H1 (cell line): Measurements from ENCODE around the gene FRMD4A. TPM values are rescaled to one million over a fixed set of nuclear protein-coding genes. Genes with fewer than 3 reads are reported as not detected.

ENCODE experiments used
- CTCF ChIA-PET: fragments of 300-600 bp; sonication (Branson Sonifier 250); formaldehyde crosslinking; loops from one replicate; lab custom pipeline; 2021; ENCODE audit not compliant: partially characterized antibody; lab: Charles Lee
- POLR2A ChIA-PET: fragments of 300-600 bp; sonication (Branson Sonifier 250); formaldehyde crosslinking; loops from one replicate; lab custom pipeline; 2021; ENCODE audit warnings: inconsistent platforms; ENCODE audit not compliant: partially characterized antibody; lab: Charles Lee
- DNase-seq, 2 experiments: peaks; one replicate each; pipeline versions ENCODE4 v3.0.0 to v3.0.0-alpha.2; 2010 to 2022; ENCODE audit warnings: low spot score in 2 of 2, low read depth in 1 of 2, mixed read lengths in 1 of 2
- FAIRE-seq: peaks from 2 replicates; lab custom pipeline; 2011; peaks lifted over from hg19 to GRCh38; lab: Jason Lieb, UNC
- H2AFZ ChIP-seq: 2 replicates; pipeline ENCODE4 v1.8.1; 2012; ENCODE audit warnings: low read length, inconsistent platforms
- H2AK5ac ChIP-seq: 2 replicates; pipeline ENCODE4 v1.6.1; 2013; ENCODE audit warnings: low read depth, low read length
- H2BK120ac ChIP-seq: replicated peaks from 2 replicates; pipeline ENCODE3; 2013; ENCODE audit warnings: low read depth, low read length, inconsistent platforms
- H2BK12ac ChIP-seq: 2 replicates; pipeline ENCODE4 v1.6.1; 2013; ENCODE audit warnings: low read depth, low read length
- H2BK15ac ChIP-seq: 2 replicates; pipeline ENCODE4 v1.6.1; 2013; ENCODE audit warnings: low read length
- H2BK20ac ChIP-seq: 2 replicates; pipeline ENCODE4 v1.6.1; 2013; ENCODE audit warnings: low read length
- H2BK5ac ChIP-seq: 2 replicates; pipeline ENCODE4 v1.6.1; 2013; ENCODE audit warnings: low read depth, low read length
- H3K14ac ChIP-seq: 2 replicates; pipeline ENCODE4 v1.6.1; 2013; ENCODE audit warnings: inconsistent platforms; ENCODE audit not compliant: insufficient read length
- H3K18ac ChIP-seq: 2 replicates; pipeline ENCODE4 v1.6.1; 2013; ENCODE audit warnings: low read length; ENCODE audit errors: extremely low read depth
- H3K23ac ChIP-seq: 2 replicates; pipeline ENCODE4 v1.6.1; 2013; ENCODE audit warnings: inconsistent platforms; ENCODE audit not compliant: insufficient read length
- H3K23me2 ChIP-seq: 2 replicates; pipeline ENCODE4 v1.6.1; 2013; ENCODE audit warnings: low read depth, low read length
- H3K27ac ChIP-seq: 2 replicates; pipeline ENCODE4 v1.6.1; 2011; ENCODE audit warnings: low read depth, low read length, inconsistent platforms
- H3K27me3 ChIP-seq, 4 experiments: replicated peaks in 1 of 4; 1 replicate in 1 of 4; 2 replicates in 3 of 4; pipeline versions ENCODE4 v1.6.1 to v1.8.1; 2011 to 2013; ENCODE audit warnings: low read length in 3 of 4, mild to moderate bottlenecking in 3 of 4, inconsistent platforms in 2 of 4, mixed read lengths in 2 of 4, moderate library complexity in 1 of 4; ENCODE audit not compliant: control insufficient read depth in 3 of 4, insufficient read depth in 3 of 4; ENCODE audit errors: extremely low read depth in 1 of 4
- H3K36me3 ChIP-seq, 4 experiments: 2 replicates each; pipeline versions ENCODE4 v1.6.1 to v1.8.1; 2011 to 2013; ENCODE audit warnings: mild to moderate bottlenecking in 4 of 4, low read length in 3 of 4, moderate library complexity in 2 of 4, control low read depth in 1 of 4, inconsistent platforms in 1 of 4; ENCODE audit not compliant: insufficient read depth in 4 of 4, control insufficient read depth in 2 of 4
- H3K4ac ChIP-seq: replicated peaks from 2 replicates; pipeline ENCODE3; 2013; ENCODE audit warnings: low read length, low read depth, mixed read lengths, inconsistent platforms; ENCODE audit not compliant: insufficient read length
- H3K4me1 ChIP-seq, 4 experiments: replicated peaks in 1 of 4; 1 replicate in 1 of 4; 2 replicates in 3 of 4; pipeline versions ENCODE4 v1.6.1 to v1.8.1; 2011 to 2013; ENCODE audit warnings: low read length in 3 of 4, inconsistent platforms in 2 of 4, mixed read lengths in 1 of 4; ENCODE audit not compliant: insufficient read depth in 4 of 4, control insufficient read depth in 3 of 4
- H3K4me2 ChIP-seq, 2 experiments: 2 replicates each; pipeline versions ENCODE4 v1.6.1 to v1.8.1; 2011 to 2013; ENCODE audit warnings: low read depth in 2 of 2, low read length in 2 of 2, control low read depth in 1 of 2, inconsistent platforms in 1 of 2, mild to moderate bottlenecking in 1 of 2; ENCODE audit not compliant: insufficient read depth in 1 of 2
- H3K4me3 ChIP-seq, 4 experiments: fragments of 200-600, 300-600 bp in 1 of 4; sonication (generic), shearing (Covaris generic), sonication (Bioruptor Twin) in 1 of 4; 2 replicates each; pipeline versions ENCODE4 v1.5.1 to v1.8.1; 2011 to 2016; ENCODE audit warnings: low read length in 4 of 4, low read depth in 3 of 4, control low read depth in 2 of 4, inconsistent platforms in 2 of 4, mild to moderate bottlenecking in 2 of 4, mixed read lengths in 1 of 4, moderate library complexity in 1 of 4; ENCODE audit not compliant: insufficient read depth in 2 of 4; ENCODE audit errors: extremely low read depth in 1 of 4
- H3K56ac ChIP-seq: replicated peaks from 2 replicates; pipeline ENCODE3; 2013; ENCODE audit warnings: low read depth, mild to moderate bottlenecking, mixed read lengths, low read length, inconsistent platforms; ENCODE audit not compliant: insufficient read length
- H3K79me1 ChIP-seq: 2 replicates; pipeline ENCODE4 v1.6.1; 2013; ENCODE audit warnings: low read depth, low read length, control low read depth
- H3K79me2 ChIP-seq, 2 experiments: 2 replicates each; pipeline versions ENCODE4 v1.6.1 to v1.8.1; 2012 to 2013; ENCODE audit warnings: low read length in 2 of 2, mild to moderate bottlenecking in 2 of 2, inconsistent platforms in 1 of 2; ENCODE audit not compliant: insufficient read depth in 2 of 2, control insufficient read depth in 1 of 2
- H3K9ac ChIP-seq, 4 experiments: replicated peaks in 1 of 4; 1 replicate in 1 of 4; 2 replicates in 3 of 4; pipeline versions ENCODE4 v1.6.1 to v1.8.1; 2011 to 2013; ENCODE audit warnings: low read depth in 3 of 4, low read length in 3 of 4, control low read depth in 2 of 4, mild to moderate bottlenecking in 2 of 4, moderate library complexity in 2 of 4, inconsistent platforms in 1 of 4; ENCODE audit errors: extremely low read depth in 1 of 4
- H3K9me3 ChIP-seq, 2 experiments: 2 replicates each; pipeline versions ENCODE4 v1.6.1 to v1.8.1; 2012 to 2013; ENCODE audit warnings: mild to moderate bottlenecking in 2 of 2, moderate library complexity in 2 of 2, control low read depth in 1 of 2, inconsistent platforms in 1 of 2, low read depth in 1 of 2, low read length in 1 of 2, mixed read lengths in 1 of 2; ENCODE audit not compliant: insufficient read depth in 2 of 2
- H4K20me1 ChIP-seq, 2 experiments: replicated peaks in 1 of 2; 2 replicates each; pipeline versions ENCODE3 to v1.8.1; 2011 to 2013; ENCODE audit warnings: inconsistent platforms in 2 of 2, low read length in 2 of 2, mild to moderate bottlenecking in 1 of 2; ENCODE audit not compliant: insufficient read depth in 2 of 2, control insufficient read depth in 1 of 2
- H4K5ac ChIP-seq: 2 replicates; pipeline ENCODE4 v1.6.1; 2013; ENCODE audit warnings: low read length, low read depth, mixed read lengths, inconsistent platforms; ENCODE audit not compliant: insufficient read length
- H4K8ac ChIP-seq: 2 replicates; pipeline ENCODE4 v1.8.0; 2013; ENCODE audit warnings: mild to moderate bottlenecking, moderate library complexity, low read length, inconsistent platforms; ENCODE audit not compliant: insufficient read depth; ENCODE audit errors: extremely low read depth
- H4K91ac ChIP-seq: replicated peaks from 2 replicates; pipeline ENCODE3; 2013; ENCODE audit warnings: low read length, mixed read lengths, inconsistent platforms; ENCODE audit not compliant: insufficient read length
- ATF3 ChIP-seq: IDR thresholded peaks from 2 replicates; pipeline ENCODE4 v1.6.1; 2011; ENCODE audit warnings: low read depth, mild to moderate bottlenecking, low read length; ENCODE audit not compliant: insufficient read depth
- EZH2 ChIP-seq: fragments of 200-600 bp; sonication (generic); IDR thresholded peaks from 2 replicates; pipeline ENCODE4 v1.7.1; 2012; ENCODE audit warnings: low read depth, mild to moderate bottlenecking, moderate library complexity, low read length, inconsistent platforms; ENCODE audit not compliant: severe bottlenecking
- PHF8 ChIP-seq: fragments of 200-600 bp; sonication (generic); conservative IDR thresholded peaks from 2 replicates; pipeline ENCODE4 v1.7.1; 2012; ENCODE audit warnings: low read depth, mild to moderate bottlenecking, inconsistent platforms, low read length, moderate library complexity
- SAP30 ChIP-seq: fragments of 300-600 bp; sonication (generic); IDR thresholded peaks from 2 replicates; pipeline ENCODE4 v1.7.1; 2012; ENCODE audit warnings: low read length, moderate library complexity, mild to moderate bottlenecking, inconsistent platforms; ENCODE audit not compliant: insufficient read depth, insufficient replicate concordance
- SIX5 ChIP-seq: IDR thresholded peaks from 2 replicates; pipeline ENCODE4 v1.6.1; 2011; ENCODE audit warnings: mild to moderate bottlenecking, low read depth, low read length
- WGBS, 2 experiments: shearing (Covaris generic) in 1 of 2; methylation state at CpG; one replicate each; pipeline versions ENCODE4 v1.1.6 to v1.1.7; 2013 to 2015; ENCODE audit warnings: low lambda C conversion rate in 2 of 2, mixed read lengths in 2 of 2, inconsistent platforms in 1 of 2, low coverage in 1 of 2, missing lambda C conversion rate in 1 of 2; ENCODE audit not compliant: insufficient replicate concordance in 2 of 2, insufficient coverage in 1 of 2, insufficient read length in 1 of 2; ENCODE audit errors: extremely low coverage in 1 of 2, missing lambda C conversion rate in 1 of 2; 5-methylcytosine and 5-hydroxymethylcytosine counted together
- polyA plus RNA-seq, 7 experiments: library from polyadenylated mRNA; depleted of rRNA in 3 of 7; stranded (reverse) in 5 of 7; unstranded in 2 of 7; fragments of >200 nt in 5 of 7; fragments of 200-250 nt in 2 of 7; gene quantifications; 1 replicate in 5 of 7; 2 replicates in 1 of 7; 4 replicates in 1 of 7; pipeline versions ENCODE4 v1.2.1 to v1.2.3, GENCODE V29; 2011 to 2013; ENCODE audit warnings: missing spikeins in 2 of 7, mixed read lengths in 2 of 7
- total RNA-seq: library from RNA; stranded (reverse); fragmentation: NEBNext Ultra II Directional; extraction: Animal tissue kit (Norgen Biotek cat#: 25700); gene quantifications from 2 replicates; pipeline ENCODE4 v1.2.1, GENCODE V29; 2021

Gene FRMD4A
- total and polyA plus RNA-seq, 2 of the 8 experiments (the other 6 are each of a cell fraction or from before 2014, with no cell fraction given), result 38.6 to 39.6 TPM

GRCh38 chr10:13803566-13804554 lies 526.9 kb downstream of the FRMD4A start:
- 75% methylated on average over 18 of the region's 18 CpGs; no CpG with 5 or more reads in 1 of the 2 experiments for WGBS, 2 experiments
- no peak for DNase-seq
- FAIRE-seq, result no peak
- H4K8ac ChIP-seq, result no peak overlapping the region; the same call in 1 of the 2 replicates
- no peaks in the 10 kb centered on the region for H3K27me3 ChIP-seq
- TF ChIP-seq PHF8, result no peak
- no peak for TF ChIP-seq EZH2
- TF ChIP-seq SAP30, result no peak
- no peak for TF ChIP-seq SIX5
- TF ChIP-seq ATF3, result no peak
- TF ChIP-seq, all 59 proteins: peak for 0
- Histone ChIP-seq H2BK20ac (no peak overlapping the region), H3K18ac (no peak overlapping the region), H3K14ac (no peak overlapping the region), H3K79me2 (no peaks in the 10 kb centered on the region), H3K9me3 (no peaks in the 10 kb centered on the region), H3K4me3 (no peak overlapping the region), H2BK15ac (no peak overlapping the region), H2AK5ac (no peak overlapping the region), H3K79me1 (0 out of 2 replicates have a peak, but pooled peaks cover 2% of the 10 kb centered on the region), H3K4me2 (no peak overlapping the region), H3K9ac (0 out of 7 replicates have a peak overlapping the region, but pooled peaks of 1 of the 4 experiments have one; percentile 28), H4K20me1 (no peaks in the 10 kb centered on the region), H3K4me1 (peaks cover 1 to 8% (median 8%) of the 10 kb centered on the region in 4 experiments; a peak in 6 of 7 replicates), H4K5ac (no peak overlapping the region), H2BK120ac (no peak overlapping the region), H3K36me3 (no peaks in the 10 kb centered on the region), H4K91ac (no peak overlapping the region), H3K23me2 (no peaks in the 10 kb centered on the region), H3K4ac (no peak overlapping the region), H3K56ac (no peak overlapping the region), H2AFZ (no peak overlapping the region), H2BK12ac (no peak overlapping the region), H2BK5ac (no peak overlapping the region), H3K23ac (no peak overlapping the region), H3K27ac (no peak overlapping the region)
- ChIA-PET POLR2A (interaction anchor here (0.6 to 0.7 kb wide), 2 partner anchors 367 to 582 kb away, joined by 3 to 4 read pairs; no protein-coding TSS in a partner anchor), CTCF (interaction anchor here (0.6 to 1.4 kb wide), 5 partner anchors 17 to 51 kb away, joined by 3 to 6 read pairs (median 4); no protein-coding TSS in a partner anchor)
